EH (cell line): ENCODE data around the gene TFPI.
"Not testable (repeated sequence)": the region's sequence is repeated elsewhere in the genome, so short reads cannot be mapped to it uniquely, and the experiment has no call there.

Experiments used
- DNase-seq: peaks from one replicate; pipeline ENCODE4 v3.0.0-alpha.2; 2015; ENCODE audit warnings: low read depth

TFPI gene

DNA sequence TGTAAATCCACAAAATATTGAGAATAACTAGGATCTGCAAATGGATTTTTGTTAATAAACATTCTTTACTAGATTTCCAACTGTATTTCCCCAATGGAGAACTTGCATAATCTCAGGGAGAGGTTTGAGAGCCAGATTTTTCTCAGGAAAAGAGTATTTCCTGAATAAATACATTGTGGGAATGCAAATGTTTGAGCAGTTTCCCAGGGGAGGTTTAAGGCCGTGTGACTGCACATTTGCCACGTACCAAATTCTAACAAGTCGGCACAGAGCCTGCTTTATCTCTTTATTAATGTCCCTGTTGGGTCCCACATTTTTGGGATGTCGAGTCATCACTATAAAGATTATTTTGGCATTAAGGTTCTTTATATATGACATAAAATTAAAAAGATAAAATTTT is 27.0 kb downstream of the TFPI start:
- DNase-seq: peak; percentile 89

DNA sequence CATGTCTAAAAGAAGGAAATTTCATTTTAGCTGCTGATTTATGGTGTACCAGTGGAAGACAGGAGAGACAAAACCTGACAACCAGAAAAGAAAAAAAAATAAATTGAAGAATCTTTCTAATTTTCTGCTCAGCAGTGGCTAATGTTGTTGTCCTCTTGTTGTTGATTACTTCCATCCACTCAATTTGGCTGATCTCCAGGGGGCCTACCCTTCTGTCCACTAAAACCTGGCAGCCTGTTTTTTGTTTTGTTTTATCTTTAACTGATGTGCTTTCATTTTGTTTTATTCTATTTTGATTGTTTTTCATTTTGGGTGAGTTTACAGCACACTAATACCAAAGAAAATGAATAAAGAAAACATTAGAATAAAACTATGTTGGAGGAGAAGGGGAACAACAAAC is 27.4 kb downstream of the TFPI start:
- peak; percentile 31 for DNase-seq

DNA sequence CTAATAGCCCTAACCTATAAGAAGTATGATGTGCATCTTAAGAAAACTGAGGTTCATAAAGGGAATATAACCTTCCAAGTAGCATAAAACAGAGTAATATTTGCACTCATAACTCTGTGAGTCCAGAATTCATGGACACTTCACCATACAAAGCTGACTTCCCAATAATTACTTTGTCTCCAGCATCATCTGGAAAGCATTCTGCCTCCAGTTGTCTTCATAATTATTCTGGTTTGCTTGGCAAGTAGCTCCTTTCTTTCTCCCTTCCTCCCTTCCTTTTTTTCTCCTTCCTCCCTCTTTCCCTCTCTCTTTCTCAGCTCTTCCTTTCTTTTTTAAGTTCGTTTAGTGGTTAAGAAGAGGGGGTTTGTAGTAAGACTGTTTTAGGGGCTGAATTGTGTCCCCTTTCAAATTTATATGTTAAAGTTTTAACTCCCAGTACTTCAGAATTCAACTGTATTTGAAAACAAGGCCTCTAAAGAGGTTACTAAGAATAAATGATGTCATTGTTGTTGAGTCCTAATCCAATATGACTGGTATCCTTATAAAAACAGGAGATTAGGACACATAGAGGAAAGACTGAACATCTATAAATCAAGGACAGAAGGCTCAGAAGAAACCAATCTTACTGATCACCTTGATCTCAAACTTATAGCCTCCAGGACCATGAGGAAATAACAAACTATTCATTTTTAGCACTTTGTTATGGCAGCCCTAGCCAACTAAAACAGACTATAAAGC is 28.9 kb downstream of the TFPI start:
- no peak for DNase-seq

DNA sequence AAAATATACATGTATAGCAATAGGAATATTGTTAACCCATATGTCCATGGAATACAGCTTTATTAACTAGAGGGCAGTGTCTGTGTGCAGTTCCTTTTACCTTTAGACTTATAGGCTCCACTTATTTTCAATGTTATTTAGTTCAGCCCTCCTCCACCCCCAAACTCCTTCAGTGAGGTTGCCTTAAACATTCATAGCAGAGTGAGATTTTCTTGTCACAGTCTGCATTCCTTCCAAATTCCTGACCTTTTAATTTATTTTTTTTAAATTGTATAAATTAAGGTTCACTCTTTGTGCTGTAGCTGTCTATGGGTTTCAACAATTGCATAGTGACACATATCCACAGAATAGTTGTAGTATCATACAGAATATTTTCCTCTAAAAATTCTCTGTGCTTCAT is 30.9 kb downstream of the TFPI start:
- no peak for DNase-seq

DNA sequence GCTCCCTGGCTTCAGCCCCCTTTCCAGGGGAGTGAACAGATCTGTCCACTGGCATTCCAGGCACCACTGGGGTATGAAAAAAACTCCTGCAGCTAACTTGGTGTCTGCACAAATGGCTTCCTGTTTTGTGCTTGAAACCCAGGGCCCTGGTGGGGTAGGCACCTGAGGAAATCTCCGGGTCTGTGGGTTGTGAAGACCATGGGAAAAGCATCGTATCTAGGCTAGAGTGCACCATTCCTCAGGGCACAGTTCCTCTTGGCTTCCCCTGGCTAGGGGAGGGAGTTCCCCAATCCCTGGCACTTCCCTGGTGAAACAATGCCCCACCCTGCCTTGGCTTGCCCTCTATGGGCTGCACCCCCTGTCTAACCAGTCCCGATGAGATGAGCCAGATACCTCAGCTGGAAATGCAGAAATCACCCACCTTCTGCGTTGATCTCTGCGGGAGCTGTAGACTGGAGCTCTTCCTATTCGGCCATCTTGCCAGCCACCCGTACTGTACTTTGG is 34.1 kb downstream of the TFPI start:
- no peak for DNase-seq

DNA sequence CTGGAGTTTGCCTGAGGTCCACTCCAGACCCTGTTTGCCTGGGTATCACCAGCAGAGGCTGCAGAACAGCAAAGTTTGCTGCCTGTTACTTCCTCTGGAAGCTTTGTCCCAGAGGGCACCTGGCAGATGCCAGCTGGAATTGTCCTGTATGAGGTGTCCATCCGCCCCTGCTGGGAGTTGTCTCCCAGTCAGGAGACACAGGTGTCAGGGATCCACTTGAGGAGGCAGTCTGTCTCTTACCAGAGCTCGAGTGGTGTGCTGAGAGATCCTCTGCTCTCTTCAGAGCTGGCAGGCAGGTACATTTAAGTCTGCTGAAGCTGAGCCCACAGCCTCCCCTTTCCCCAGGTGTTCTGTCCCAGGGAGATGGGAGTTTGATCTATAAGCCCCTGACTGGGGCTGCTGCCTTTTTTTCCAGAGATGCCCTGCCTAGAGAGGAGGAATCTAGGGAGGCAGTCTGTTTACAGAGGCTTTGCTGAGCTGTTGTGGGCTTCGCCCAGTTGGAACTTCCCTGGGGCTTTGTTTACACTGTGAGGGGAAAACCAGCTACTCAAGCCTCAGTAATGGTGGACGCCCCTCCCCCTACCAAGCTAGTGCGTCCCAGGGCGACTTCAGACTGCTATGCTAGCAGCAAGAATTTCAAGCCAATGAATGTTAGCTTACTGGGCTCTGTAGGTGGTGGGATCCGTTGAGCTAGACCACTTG is 34.7 kb downstream of the TFPI start:
- no peak for DNase-seq

DNA sequence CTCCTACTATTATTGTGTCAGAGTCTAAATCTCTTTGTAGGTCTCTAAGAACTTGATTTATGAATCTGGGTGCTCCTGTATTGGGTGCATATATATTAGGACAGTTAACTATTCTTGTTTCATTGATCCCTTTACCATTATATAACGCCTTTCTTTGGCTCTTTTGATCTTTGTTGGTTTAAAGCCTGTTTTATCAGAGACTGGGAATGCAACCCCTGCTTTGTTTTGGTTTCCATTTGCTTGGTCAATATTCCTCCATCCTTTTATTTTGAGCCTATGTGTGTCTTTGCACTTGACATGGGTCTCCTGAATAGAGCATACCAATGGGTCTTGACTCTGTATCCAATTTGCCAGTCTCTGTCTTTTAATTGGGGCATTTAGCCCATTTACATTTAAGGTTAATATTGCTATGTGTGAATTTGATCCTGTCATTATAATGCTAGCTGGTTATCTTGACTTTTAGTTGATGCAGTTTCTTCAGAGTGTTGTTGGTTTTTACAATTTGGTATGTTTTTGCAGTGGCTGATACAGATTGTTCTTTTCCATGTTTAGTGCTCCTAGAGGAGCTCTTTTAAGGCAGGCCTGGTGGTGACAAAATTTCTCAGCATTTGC is 36.4 kb downstream of the TFPI start:
- not testable (repeated sequence) for DNase-seq

DNA sequence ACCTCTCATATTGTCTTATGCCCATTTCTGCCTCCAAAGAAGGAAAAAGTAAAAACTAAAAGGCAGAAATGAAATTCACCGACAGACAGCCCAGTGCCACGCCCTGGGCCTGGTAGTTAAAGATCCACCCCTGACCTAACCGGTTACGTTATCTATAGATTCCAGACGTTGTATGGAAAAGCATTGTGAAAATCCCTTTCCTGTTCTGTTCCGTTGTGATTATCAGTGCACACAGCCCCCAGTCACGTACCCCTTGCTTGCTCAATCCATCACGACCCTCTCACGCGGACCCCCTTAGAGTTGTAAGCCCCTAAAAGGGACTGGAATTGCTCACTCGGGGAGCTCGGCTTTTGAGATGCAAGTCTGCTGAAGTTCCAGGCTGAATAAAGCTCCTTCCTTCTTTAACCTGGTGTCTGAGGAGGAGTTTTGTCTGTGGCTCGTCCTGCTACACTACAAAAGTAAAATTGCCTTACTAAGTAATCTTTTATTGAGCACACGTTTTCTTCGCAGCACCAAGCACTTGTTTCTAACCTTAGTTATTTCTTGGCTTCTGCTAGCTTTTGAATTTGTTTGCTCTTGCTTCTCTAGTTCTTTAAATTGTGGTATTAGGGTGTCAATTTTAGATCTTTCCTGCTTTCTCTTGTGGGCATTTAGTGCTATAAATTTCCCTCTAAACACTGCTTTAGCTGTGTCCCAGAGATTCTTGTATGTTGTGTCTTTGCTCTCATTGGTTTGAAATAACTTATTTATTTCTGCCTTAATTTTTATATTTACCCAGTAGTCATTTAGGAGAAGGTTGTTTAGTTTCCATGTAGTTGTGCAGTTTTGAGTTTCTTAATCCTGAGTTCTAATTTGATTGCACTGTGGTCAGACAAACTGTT is 37.4 kb downstream of the TFPI start:
- DNase-seq: not testable (repeated sequence)

DNA sequence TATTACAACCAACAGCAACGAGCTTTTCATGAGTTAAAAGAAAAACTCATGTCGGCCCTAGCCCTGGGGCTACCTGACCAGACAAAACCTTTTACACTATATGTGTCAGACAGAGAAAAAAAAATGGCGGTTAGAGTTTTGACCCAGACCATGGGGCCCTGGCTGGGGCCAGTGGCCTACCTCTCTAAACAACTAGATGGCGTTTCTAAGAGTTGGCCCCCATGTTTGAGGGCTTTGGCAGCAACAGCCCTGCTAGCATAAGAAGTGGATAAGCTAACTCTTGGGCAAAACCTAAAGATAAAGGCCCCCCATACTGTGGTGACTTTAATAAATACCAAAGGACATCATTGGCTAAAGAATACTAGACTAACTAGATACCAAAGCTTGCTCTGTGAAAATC is 39.3 kb downstream of the TFPI start:
- DNase-seq: no peak

DNA sequence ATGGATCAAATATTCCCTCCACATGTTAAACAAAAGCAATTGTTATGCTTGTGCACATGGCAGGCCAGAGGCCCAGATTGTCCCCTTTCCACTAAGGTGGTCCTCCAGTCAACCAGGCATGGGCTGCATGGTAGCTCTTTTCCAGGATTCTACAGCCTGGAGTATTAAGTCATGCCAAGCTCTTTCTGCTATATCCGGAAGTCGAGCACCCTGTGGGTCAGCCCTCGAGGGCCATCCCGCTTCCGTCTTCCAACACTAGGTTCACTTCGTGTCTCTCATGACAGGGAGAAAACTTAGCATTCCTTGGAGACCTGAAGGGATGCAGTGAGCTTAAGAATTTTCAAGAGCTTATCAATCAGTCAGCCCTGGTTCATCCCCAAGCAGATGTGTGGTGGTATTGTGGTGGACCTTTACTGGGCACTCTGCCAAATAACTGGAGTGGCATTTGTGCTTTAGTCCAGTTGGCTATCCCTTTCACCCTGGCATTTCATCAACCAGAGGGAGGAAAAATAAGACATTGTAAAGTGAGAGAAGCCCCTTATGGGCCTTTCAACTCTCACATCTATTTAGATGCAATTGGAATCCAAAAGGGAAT is 39.9 kb downstream of the TFPI start:
- DNase-seq: not testable (repeated sequence)

DNA sequence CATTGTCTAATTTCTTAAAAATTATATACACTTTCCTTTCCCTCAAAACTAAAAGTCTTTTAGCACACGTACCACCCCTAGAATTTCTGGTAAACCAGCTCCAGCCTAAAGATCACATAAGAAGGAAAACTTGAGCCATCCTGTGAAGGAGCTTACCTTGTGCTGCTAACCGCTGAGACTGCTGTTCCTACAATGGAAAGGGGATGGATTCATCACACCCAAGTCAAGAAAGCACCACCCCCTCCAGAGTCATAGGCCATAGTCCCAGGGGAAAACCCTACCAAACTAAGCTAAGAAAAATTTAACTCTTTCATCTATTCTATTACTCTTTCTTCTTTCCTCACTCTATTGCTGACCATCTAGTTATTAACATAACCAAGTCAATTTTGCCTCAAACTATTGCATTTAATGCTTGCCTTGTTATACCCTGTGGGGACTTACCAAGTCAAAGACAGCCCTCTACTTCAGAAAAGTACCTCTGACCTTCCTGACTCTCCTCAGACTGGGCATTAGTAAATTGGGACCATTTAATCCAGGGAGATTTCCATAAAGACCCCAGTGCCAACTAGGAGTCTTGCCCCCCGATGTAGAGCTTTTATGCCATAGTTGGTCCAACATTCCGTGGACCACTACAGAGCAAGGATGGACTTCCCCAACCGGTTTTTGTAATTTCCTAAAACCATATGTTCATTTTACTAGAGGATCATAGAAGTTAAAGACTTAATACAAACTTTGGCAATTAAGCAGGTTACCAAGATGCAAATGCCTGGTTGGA is 40.6 kb downstream of the TFPI start:
- not testable (repeated sequence) for DNase-seq

DNA sequence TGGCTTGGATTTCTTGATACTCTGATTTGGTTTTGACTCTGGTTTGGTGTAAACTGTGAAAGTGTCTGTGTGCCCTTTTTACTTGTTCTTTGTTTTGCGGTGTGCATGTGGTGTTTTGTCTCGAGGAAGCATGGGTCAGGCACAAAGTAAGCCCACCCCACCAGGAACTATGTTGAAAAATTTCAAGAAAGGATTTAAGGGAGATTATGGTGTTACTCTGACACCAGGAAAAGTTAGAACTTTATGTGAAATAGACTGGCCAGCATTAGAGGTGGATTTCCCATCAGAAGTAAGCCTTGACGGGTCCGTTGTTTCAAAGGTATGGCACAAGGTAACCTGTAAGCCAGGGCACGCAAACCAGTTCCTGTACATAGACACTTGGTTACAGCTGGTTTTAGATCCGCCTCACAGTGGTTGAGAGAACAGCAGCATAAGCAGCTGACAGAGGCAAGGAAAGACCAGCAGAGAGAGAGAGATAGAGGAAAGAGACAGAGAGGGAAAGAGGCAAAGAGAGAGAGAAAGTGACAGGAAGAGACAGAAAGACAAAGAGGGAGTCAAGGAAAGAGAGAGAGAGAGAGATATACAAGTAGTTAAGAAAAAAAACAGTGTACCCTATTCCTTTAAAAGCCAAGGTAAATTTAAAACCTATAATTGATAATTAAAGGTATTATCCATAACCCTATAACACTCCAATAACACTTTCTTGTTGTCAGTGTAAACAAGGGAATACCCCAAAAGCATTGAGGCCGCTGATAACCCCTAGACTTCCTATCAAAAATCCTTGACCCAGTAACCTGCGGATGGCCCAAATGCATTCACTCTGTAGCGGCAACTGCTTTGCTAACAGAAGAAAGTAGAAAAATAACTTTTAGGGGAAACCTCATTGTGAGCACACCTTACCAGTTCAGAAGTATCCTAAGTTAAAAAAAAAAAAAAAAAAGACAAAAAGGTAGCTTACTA is 42.6 kb downstream of the TFPI start:
- DNase-seq: no peak

DNA sequence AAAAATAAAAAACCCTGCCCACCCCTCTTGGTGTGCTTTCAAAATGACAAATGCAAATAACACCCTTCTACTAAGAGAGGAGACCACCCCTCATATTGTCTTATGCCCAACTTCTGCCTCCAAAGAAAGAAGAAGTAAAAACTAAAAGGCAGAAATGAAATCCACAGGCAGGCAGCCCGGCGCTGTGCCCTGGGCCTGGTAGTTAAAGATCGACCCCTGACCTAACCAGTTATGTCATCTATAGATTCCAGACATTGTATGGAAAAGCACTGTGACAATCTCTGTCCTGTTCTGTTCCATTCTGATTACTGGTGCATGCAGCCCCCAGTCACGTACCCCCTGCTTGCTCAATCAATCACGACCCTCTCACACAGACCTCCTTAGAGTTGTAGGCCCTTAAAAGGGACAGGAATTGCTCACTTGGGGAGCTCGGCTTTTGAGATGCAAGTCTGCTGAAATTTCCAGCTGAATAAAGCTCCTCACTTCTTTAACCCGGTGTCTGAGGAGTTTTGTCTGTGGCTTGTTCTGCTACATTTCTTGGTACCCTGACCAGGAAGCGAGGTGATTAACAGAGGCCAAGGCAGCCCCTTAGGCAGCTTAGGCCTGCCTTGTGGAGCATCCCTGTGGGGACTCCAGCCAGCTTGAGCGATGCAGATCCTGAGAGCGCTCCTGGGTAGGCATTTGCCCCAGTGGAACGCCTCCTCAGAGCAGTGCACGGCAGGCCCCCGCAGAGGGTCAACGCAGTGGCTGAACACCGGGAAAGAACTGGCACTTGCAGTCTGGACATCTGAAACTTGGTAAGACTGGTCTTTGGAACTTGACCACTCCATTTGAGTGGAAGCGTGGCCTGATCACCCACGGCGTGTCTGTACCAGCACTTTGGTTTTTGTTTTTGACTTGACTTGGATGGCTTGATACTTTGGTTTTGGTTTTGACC is 43.5 kb downstream of the TFPI start:
- DNase-seq: not testable (repeated sequence)

DNA sequence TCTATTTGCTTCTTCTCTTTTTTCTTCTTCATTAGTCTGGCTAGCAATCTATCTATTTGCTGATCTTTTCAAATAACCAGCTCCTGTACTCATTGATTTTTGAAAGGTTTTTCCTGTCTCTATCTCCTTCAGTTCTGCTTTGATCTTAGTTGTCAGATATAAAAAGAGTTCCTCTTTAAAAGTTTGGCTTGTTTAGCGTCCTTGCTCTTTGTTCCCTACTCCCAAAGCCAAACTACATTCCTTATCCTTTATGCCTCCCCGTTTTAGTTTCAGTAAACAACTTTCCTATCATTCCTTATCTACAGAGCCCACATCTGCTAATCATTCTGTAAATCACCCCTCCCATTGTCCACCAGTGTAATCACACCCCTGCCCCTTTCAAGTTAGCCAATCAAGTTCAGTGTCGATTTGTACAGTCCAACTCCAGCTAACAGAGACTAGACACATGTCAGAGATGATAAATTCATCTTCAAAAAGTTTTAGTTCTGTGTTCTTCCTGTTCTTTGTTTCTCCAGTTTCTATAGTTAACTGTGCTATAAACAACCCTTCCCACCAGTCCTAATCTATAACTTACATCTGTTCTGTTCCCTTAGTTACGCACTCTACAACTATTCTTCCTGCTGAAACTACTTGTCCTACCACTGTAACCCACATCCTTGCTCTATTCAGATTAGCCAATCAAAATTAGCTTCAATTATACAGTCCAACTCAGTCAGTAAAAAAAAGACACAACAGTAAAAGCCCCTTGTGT is 44.4 kb downstream of the TFPI start:
- no peak for DNase-seq

DNA sequence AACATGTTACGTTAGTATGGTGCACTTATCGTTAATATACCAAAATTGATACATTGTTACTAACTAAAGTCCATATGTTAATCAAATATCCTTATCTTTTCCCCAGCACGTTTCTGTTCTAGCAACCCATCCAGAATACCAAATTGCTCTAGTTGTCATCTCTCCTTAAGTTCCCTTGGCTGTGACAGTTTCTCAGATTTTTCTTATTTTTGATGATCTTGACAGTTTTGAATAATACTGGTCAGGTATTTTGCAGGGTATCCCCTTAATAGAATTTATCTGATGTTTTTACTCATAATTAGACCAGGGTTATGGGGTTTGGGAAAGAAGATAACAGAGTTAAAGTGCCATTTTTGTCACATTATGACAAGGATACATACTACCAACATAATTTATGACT is 47.8 kb downstream of the TFPI start:
- no peak for DNase-seq

DNA sequence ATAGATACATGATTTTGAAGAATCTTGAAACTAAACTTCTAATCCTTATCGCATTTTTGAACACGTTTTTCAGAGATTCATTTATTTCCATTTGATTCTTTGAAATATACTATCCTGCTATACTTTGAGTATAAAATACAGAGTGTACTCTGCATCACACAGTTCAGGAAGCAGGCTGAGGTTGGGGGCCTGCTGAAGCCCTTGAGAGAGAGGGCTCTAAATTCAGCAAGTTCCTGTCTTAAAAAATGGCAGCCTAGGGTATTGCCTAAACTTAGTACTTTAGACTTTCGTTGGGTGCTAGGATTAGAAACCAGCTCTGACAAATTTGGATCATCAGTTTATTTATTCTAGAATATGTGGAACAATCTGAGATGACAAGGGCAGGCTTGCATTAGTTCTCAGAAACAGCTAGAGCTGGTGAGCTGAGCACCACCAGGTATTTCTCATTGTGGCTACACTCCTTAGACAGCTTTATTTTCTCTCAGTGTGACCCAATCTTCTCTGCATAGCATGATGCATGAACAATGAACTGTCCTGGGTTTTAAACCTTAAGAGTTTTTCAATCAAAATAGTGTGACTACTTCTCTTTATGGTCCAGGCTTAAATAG is 49.1 kb downstream of the TFPI start:
- DNase-seq: no peak

DNA sequence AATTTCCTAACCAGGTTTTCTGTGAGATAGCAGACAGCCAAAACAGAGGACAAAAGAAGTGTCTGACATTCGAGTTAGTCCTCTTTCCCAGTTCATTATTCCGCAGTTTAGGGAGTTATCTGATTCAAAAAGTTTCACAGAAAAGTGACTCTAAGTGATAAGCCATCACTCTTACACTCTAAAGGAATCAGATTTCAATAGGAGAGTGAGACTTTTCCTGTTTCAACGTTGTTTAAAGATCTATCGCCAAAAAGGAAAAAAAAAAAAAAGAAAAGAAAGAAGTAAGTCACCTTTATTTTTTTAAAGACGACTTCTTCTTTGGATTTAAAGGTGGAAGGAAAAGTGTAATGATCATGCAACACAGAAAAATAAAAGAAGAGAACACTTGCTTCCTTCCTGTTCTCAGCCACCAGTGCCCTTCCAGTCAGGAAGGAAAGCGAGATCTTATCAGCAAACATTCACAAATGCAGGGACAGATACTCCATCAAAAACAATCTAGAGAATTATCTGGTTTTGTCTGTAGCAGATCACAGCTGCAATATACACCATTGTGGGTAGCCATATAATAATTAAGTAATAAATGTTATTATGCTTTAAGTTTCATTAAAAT is 49.8 kb downstream of the TFPI start:
- DNase-seq: peak; percentile 25
